Measurements from ENCODE around the gene MVD. TPM values are rescaled to one million over a fixed set of nuclear protein-coding genes. Genes with fewer than 3 reads are reported as not detected.

The MVD gene
- total and polyA plus RNA-seq, 4 donors, result 21.7 to 99.2 (median 74.7) TPM

DNA sequence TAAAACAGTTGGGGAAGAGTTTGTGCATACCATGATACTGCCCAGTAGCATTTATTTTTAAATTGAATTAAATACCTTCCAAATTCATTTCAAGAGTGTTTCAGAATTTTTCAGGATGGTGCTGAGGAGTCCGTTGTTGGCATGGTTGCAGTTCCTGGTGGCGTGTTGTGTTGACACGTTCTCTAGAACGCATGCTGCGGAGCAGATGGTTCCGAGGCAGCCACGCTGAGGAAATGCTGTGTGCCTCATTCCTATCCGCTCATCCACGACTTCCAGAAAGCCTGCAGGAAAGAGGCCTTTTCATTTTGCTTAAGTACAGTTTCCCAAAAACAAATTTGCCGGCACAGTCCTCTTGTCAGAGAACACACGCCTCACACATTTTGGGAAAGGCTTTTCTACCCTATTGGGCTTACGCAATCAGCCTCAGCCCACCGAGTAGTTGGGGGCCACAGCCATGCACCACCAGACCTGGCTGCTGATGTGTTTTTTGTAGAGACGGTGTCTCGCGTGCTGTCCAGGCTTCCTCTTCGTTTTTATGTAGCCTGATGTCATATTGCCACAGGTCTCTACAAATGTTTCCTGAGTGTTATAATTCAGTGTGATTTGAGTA lies 56.6 kb downstream of the MVD start:
- Histone ChIP-seq H3K4me3 (ENCODE audit: low read depth in 1 of 3, low read length in 3 of 3) (no peak overlapping the region), H3K27ac (ENCODE audit: low read depth in 1 of 2, low read length in 2 of 2) (no peak overlapping the region), H3K36me3 (ENCODE audit: control insufficient read depth in 4 of 4, insufficient read depth in 3 of 4, low read depth in 1 of 4, low read length in 3 of 4) (peaks cover 4 to 43% (median 16%) of the 10 kb centered on the region in 4 donors), H3K9me3 (ENCODE audit: control insufficient read depth in 4 of 4, low read length in 3 of 4) (no peaks in the 10 kb centered on the region), H3K27me3 (ENCODE audit: control insufficient read depth in 4 of 4, insufficient read depth in 4 of 4, low read length in 3 of 4) (no peaks in the 10 kb centered on the region), H3K9ac (ENCODE audit: low read depth in 1 of 2, low read length in 2 of 2) (no peak overlapping the region), H3K4me1 (ENCODE audit: control insufficient read depth in 4 of 4, insufficient read depth in 4 of 4, low read length in 3 of 4) (peaks cover 0 to 20% (median 18%) of the 10 kb centered on the region in 4 donors)
- WGBS, result 93% methylated on average over 17 of the region's 17 CpGs
- no peak for DNase-seq (ENCODE audit: low spot score)
- TF ChIP-seq FOXA2 (IDR thresholded peaks at IDR 0.05) (no peak), HNF4A (conservative IDR thresholded peaks at IDR 0.05) (no peak), NR2F2 (IDR thresholded peaks at IDR 0.05) (no peak), GABPA (IDR thresholded peaks at IDR 0.05 in 1 of 2, conservative IDR thresholded peaks at IDR 0.05 in 1 of 2) (no peak)

DNA sequence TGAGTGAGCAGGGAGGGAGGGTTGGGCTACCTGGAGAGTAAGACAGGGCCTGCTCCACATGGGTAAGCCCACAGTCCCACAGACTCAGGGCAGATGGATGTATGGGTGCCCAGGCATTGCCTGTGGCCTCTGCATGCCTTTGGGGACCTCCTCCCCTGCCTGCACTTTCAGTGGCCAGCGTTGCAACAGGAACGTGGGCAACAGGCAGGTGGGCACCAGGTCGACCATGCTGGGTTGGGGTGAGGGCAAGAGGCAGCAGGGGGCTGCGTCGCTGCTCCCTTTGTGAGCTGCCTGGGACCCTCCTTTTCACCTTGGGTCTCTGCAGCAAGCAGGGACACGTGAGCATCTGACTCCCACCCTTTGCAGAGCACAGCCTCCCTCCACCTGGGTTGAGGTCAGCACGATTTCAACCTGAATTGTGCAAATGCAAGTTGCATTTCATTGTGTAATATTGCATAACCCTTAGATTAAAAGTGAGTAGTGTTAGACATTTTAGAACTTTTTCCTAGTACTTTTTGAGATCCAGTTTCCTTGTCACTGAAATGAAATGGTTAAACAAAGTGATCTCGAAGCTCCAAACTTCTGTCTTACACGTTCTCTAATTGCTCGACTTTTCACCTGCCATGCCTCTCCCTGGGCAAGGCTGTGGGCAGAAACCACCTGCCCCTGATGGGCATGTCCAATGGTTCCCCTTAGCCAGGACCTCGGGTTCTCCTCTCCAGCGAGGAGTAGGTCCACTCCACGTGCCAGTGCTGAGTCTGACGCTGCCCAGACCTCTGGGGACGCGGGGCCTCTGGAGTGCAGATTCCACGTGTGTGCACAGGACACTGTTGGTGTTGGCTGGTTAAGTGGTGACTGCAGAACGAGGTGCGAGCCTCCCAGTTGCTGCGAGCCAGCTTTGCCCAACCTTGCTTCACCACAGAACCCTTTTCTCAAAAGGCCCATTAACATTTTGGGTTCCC lies 57.4 kb downstream of the MVD start:
- no peak overlapping the region for H3K27ac ChIP-seq (ENCODE audit: low read depth in 1 of 2, low read length in 2 of 2)
- H3K4me1 ChIP-seq (ENCODE audit: control insufficient read depth in 4 of 4, insufficient read depth in 4 of 4, low read length in 3 of 4), result peaks cover 0 to 26% (median 24%) of the 10 kb centered on the region in 4 donors
- no peak for DNase-seq (ENCODE audit: low spot score)
- no peaks in the 10 kb centered on the region for H3K27me3 ChIP-seq (ENCODE audit: control insufficient read depth in 4 of 4, insufficient read depth in 4 of 4, low read length in 3 of 4)
- H3K9ac ChIP-seq (ENCODE audit: low read depth in 1 of 2, low read length in 2 of 2), result no peak overlapping the region
- WGBS, result 87% methylated on average over 20 of the region's 20 CpGs
- H3K9me3 ChIP-seq (ENCODE audit: control insufficient read depth in 4 of 4, low read length in 3 of 4), result no peaks in the 10 kb centered on the region
- TF ChIP-seq RXRA (IDR thresholded peaks at IDR 0.05) (peak in 1 of 2 donors; percentile 63), EGR1 (IDR thresholded peaks at IDR 0.05; ENCODE audit: low read depth in 2 of 2) (no peak), RAD21 (IDR thresholded peaks at IDR 0.05) (no peak), HNF4A (conservative IDR thresholded peaks at IDR 0.05) (peak in 1 of 2 donors; percentile 18)
- H3K36me3 ChIP-seq (ENCODE audit: control insufficient read depth in 4 of 4, insufficient read depth in 3 of 4, low read depth in 1 of 4, low read length in 3 of 4), result peaks cover 5 to 43% (median 15%) of the 10 kb centered on the region in 4 donors
- H3K4me3 ChIP-seq (ENCODE audit: low read depth in 1 of 3, low read length in 3 of 3), result no peak overlapping the region

GRCh38 chr16:88602091-88602490 lies 60.8 kb downstream of the MVD start:
- Histone ChIP-seq H3K4me3 (ENCODE audit: low read depth in 1 of 3, low read length in 3 of 3) (no peak overlapping the region), H3K4me1 (ENCODE audit: control insufficient read depth in 4 of 4, insufficient read depth in 4 of 4, low read length in 3 of 4) (peaks cover 0 to 51% (median 40%) of the 10 kb centered on the region in 4 donors), H3K36me3 (ENCODE audit: control insufficient read depth in 4 of 4, insufficient read depth in 3 of 4, low read depth in 1 of 4, low read length in 3 of 4) (peaks cover 7 to 30% (median 13%) of the 10 kb centered on the region in 4 donors), H3K27ac (ENCODE audit: low read depth in 1 of 2, low read length in 2 of 2) (peak overlapping the region; percentile 66 to 81), H3K9me3 (ENCODE audit: control insufficient read depth in 4 of 4, low read length in 3 of 4) (no peaks in the 10 kb centered on the region), H3K9ac (ENCODE audit: low read depth in 1 of 2, low read length in 2 of 2) (no peak overlapping the region), H3K27me3 (ENCODE audit: control insufficient read depth in 4 of 4, insufficient read depth in 4 of 4, low read length in 3 of 4) (no peaks in the 10 kb centered on the region)
- DNase-seq (ENCODE audit: low spot score), result peak; percentile 66
- WGBS, result 49% methylated on average over 7 of the region's 7 CpGs
- peak; percentile 92 for TF ChIP-seq SP1 (IDR thresholded peaks at IDR 0.05)
- peak; percentile 28 to 60 for TF ChIP-seq RAD21 (IDR thresholded peaks at IDR 0.05)
- peak; percentile 35 for TF ChIP-seq HNF4G (IDR thresholded peaks at IDR 0.05)
- peak; percentile 99 for TF ChIP-seq NR2F2 (IDR thresholded peaks at IDR 0.05)
- peak in 1 of 2 donors; percentile 83 for TF ChIP-seq EGR1 (IDR thresholded peaks at IDR 0.05; ENCODE audit: low read depth in 2 of 2)
- no peak for TF ChIP-seq TAF1 (conservative IDR thresholded peaks at IDR 0.05)
- peak; percentile 54 for TF ChIP-seq ATF3 (IDR thresholded peaks at IDR 0.05)
- TF ChIP-seq, protein P1, sequence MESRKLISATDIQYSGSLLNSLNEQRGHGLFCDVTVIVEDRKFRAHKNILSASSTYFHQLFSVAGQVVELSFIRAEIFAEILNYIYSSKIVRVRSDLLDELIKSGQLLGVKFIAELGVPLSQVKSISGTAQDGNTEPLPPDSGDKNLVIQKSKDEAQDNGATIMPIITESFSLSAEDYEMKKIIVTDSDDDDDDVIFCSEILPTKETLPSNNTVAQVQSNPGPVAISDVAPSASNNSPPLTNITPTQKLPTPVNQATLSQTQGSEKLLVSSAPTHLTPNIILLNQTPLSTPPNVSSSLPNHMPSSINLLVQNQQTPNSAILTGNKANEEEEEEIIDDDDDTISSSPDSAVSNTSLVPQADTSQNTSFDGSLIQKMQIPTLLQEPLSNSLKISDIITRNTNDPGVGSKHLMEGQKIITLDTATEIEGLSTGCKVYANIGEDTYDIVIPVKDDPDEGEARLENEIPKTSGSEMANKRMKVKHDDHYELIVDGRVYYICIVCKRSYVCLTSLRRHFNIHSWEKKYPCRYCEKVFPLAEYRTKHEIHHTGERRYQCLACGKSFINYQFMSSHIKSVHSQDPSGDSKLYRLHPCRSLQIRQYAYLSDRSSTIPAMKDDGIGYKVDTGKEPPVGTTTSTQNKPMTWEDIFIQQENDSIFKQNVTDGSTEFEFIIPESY (IDR thresholded peaks at IDR 0.05), result peak; percentile 92
- TF ChIP-seq, protein P2, sequence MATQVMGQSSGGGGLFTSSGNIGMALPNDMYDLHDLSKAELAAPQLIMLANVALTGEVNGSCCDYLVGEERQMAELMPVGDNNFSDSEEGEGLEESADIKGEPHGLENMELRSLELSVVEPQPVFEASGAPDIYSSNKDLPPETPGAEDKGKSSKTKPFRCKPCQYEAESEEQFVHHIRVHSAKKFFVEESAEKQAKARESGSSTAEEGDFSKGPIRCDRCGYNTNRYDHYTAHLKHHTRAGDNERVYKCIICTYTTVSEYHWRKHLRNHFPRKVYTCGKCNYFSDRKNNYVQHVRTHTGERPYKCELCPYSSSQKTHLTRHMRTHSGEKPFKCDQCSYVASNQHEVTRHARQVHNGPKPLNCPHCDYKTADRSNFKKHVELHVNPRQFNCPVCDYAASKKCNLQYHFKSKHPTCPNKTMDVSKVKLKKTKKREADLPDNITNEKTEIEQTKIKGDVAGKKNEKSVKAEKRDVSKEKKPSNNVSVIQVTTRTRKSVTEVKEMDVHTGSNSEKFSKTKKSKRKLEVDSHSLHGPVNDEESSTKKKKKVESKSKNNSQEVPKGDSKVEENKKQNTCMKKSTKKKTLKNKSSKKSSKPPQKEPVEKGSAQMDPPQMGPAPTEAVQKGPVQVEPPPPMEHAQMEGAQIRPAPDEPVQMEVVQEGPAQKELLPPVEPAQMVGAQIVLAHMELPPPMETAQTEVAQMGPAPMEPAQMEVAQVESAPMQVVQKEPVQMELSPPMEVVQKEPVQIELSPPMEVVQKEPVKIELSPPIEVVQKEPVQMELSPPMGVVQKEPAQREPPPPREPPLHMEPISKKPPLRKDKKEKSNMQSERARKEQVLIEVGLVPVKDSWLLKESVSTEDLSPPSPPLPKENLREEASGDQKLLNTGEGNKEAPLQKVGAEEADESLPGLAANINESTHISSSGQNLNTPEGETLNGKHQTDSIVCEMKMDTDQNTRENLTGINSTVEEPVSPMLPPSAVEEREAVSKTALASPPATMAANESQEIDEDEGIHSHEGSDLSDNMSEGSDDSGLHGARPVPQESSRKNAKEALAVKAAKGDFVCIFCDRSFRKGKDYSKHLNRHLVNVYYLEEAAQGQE (IDR thresholded peaks at IDR 0.05), result peak; percentile 38
- TF ChIP-seq FOXA1 (IDR thresholded peaks at IDR 0.05), result no peak
- TF ChIP-seq, protein P3, sequence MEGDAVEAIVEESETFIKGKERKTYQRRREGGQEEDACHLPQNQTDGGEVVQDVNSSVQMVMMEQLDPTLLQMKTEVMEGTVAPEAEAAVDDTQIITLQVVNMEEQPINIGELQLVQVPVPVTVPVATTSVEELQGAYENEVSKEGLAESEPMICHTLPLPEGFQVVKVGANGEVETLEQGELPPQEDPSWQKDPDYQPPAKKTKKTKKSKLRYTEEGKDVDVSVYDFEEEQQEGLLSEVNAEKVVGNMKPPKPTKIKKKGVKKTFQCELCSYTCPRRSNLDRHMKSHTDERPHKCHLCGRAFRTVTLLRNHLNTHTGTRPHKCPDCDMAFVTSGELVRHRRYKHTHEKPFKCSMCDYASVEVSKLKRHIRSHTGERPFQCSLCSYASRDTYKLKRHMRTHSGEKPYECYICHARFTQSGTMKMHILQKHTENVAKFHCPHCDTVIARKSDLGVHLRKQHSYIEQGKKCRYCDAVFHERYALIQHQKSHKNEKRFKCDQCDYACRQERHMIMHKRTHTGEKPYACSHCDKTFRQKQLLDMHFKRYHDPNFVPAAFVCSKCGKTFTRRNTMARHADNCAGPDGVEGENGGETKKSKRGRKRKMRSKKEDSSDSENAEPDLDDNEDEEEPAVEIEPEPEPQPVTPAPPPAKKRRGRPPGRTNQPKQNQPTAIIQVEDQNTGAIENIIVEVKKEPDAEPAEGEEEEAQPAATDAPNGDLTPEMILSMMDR (IDR thresholded peaks at IDR 0.05; ENCODE audit: low read depth, low read length, missing input control), result no peak
- TF ChIP-seq RXRA (IDR thresholded peaks at IDR 0.05), result peak; percentile 100
- peak; percentile 22 to 51 for TF ChIP-seq JUND (IDR thresholded peaks at IDR 0.05)
- TF ChIP-seq HNF4A (conservative IDR thresholded peaks at IDR 0.05), result peak; percentile 85 to 87
- TF ChIP-seq YY1 (IDR thresholded peaks at IDR 0.05), result peak; percentile 78
- peak; percentile 96 for TF ChIP-seq MAX (IDR thresholded peaks at IDR 0.05)

Data from liver (tissue), 9 donors.